AG08396 (cell line): ENCODE results near the gene ZMIZ2.
"Not testable (repeated sequence)": the region's sequence is repeated elsewhere in the genome, so short reads cannot be mapped to it uniquely, and the experiment has no call there.

Experiments
- DNase-seq: peaks from one replicate; pipeline ENCODE4 v3.0.0; 2012; ENCODE audit warnings: low spot score, mixed read lengths

ZMIZ2 gene

GRCh38 chr7:44748045-44748947 lies at the start of gene ZMIZ2:
Gene ZMIZ2, plus strand, starts transcription at chr7:44748847. Its CDS starts 7,403 bp downstream, at chr7:44756250.
- DNase-seq, result peak; percentile 99

DNA sequence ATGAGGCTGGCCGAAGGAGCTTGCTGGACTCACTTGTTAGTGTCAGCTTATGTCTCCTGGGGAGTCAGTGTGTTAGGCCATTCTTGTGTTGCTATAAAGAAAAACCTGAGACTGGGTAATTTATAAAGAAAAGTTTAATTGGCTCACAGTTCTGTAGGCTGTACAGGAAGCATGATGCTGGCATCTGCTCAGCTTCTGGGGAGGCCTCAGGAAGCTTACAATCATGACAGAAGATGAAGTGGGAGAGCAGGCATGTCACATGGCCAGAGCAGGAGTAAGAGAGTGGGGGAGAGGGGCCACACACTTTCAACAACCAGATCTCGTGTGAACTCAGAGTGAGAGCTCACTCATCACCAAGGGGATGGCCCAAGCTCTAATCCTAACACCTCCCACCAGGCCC lies 49.0 kb upstream of the ZMIZ2 start:
- not testable (repeated sequence) for DNase-seq

DNA sequence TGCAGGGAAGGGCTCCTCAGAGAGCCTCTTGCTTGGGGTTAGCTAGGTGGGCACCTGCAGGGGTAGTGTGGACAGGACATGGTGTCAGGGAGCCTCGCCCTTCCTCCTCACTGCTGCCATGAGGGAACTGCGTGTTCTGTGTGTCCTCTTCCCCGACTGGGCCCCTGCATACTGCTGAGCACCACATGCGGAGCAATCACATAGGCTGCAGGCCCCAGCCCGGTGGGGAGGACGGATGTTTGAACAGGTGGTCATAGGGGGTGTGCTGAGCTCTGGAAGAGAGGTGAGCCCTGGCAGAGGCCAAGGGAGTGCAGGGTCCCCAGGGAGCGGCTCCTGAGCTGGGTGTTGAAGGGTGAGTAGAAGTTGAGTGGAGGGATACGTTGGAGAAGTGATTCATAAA lies 48.3 kb upstream of the ZMIZ2 start:
- DNase-seq, result no peak

DNA sequence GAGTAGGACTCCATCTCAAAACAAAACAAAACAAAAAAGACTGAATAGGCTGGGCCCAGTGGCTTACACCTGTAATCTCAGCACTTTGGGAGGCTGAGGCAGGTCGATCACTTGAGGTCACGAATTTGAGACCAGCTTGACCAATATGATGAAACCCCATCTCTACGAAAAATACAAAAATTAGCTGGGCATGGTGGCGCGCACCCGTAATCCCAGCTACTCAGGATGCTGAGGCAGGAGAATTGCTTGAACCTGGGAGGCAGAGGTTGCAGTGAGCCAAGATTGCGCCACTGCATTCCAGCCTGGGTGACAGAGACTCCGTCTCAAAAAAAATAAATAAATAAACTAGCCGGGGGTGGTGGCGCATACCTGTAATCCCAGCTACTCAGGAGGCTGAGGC lies 45.3 kb upstream of the ZMIZ2 start:
- not testable (repeated sequence) for DNase-seq

GRCh38 chr7:44703921-44704320 lies 44.7 kb upstream of the ZMIZ2 start:
- DNase-seq, result no peak

DNA sequence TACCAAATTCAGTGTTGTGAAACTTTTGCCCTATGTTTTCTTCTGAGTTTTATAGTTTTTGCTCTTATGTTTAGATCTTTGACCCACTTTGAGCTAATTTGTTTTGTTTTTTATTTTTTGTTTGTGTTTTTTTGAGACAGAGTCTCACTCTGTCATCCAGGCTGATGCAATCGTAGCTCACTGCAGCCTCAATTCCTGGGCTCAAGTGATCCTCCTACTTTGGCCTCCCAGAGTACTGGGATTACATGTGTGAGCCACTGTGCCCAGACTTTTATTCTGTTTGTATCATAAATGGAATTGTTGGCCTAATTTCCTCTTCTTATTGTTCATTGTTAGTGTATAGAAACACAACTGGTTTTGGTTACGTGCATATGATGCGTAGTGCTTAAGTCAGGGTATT lies 43.2 kb upstream of the ZMIZ2 start:
- no peak for DNase-seq

GRCh38 chr7:44706788-44707557 lies 41.7 kb upstream of the ZMIZ2 start:
- no peak for DNase-seq

DNA sequence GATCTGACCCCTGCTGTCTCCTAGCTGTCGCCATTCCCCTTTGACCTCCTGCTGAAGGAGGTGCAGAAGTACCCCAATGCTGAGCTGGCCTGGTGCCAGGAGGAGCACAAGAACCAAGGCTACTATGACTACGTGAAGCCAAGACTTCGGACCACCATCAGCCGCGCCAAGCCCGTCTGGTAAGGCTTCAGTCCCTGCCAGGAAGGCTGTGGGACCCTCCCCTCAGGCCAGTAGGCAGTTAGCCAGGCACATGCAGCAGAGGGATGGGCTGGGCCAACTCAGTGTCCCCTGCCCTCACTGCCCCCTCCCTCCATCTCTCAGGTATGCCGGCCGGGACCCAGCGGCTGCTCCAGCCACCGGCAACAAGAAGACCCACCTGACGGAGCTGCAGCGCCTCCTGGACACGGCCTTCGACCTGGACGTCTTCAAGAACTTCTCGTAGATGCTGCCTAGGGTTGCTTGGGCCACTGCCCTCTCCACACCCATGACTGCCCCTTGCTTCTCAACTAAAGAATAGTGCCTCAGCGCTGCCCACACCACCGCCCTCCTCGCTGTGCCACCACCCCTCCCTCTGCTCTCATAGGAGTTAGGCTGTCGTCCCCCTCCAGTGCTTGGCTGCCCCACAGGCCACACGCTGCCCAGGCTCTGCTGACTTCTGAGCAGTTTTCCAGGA lies 41.0 kb upstream of the ZMIZ2 start:
- no peak for DNase-seq

DNA sequence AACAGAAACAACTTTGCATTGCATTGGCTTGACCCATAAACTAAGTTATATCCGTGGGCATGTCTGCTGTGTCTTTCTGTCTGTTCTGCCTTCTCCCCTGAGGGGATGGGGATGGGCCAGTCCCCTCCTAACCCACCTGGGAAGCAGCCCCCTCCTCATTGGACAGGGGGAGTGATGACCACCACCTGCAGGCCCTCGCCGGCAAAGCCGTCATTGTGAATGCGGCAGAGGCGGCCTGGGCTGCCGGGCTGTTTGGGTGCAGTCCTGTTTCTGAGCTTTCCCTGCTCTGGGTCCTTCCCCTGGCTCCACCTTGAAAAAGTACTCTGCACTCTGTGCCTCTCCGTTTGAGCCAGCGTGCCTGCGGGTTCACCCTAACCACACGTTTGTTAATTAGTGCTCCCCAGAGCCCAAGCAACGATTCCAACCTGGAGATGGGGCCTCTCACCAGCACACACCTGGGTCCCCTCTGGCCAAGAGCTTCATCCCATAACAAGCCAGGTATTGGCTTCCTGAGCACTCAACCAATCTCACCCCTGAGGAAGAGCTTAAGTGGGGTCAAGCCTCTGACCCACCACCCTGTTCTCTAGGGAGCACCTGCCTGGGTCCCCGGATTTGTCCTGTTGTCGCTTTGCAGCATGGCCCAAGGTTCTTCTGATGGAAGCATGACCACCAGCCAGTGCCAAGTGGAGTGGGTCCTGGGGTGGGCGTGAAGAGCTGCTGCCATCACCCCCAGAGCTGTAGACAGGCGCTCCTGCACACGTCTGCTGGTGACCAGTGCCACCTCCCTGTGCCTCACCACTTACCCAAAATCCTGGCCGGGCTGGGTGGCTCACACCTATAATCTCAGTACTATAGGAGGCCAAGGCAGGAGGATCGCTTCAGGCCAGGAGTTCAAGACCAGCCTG lies 39.4 kb upstream of the ZMIZ2 start:
- no peak for DNase-seq

DNA sequence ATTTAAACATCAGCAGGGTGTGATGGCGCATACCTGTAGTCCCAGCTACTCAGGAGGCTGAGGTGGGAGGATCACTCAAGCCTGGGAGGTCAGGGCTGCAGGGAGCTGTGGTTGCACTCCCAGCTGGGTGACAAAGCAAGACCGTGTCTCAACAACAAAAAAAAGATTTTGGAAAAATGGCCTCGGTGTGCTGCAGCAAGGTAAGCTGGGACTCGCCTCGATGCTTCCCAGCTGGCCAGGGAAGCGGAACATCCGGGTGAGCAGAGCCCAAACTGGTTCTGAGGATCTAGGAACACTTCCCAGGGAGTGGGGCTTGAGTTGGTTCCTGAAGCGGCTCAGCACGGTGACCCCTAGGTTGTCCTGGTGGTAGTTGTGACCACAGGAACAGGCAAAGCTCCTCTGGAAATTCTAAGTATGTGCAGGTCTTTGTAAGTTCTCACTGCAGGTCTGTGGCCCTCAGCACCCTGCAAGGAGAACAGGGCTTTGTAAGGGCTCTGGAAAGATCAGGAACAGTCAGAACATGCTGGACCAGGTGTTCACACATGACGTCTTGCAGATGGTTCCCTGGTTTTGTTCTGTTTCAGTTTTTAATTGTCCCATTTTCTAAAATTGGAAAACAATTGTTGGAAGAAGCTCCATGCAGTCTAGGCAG lies 38.6 kb upstream of the ZMIZ2 start:
- DNase-seq, result no peak

GRCh38 chr7:44711528-44711927 lies 37.1 kb upstream of the ZMIZ2 start:
- no peak for DNase-seq

- no peak for DNase-seq
Measured at GRCh38 chr7:44712012-44712411, 36.6 kb upstream of the ZMIZ2 start.

DNA sequence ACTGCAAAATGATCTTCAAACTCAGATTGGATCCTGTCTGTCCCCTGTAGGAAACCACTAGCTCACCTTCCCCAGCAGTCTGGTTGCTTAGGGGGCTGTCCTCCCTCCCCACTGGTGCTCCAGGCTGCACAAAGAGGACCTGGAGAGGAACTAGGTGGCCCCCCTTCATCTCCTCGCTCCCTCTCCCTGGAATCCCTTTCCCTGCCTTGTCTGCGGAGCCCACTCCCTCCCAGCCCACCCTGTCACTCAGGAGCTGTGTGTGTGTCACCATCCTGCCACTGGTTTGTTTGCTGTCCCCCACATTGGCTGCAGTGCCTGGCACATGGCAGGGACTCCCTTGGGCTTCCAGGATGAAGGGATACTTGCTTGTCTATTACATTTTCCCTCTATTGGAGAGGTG lies 35.5 kb upstream of the ZMIZ2 start:
- DNase-seq, result no peak

DNA sequence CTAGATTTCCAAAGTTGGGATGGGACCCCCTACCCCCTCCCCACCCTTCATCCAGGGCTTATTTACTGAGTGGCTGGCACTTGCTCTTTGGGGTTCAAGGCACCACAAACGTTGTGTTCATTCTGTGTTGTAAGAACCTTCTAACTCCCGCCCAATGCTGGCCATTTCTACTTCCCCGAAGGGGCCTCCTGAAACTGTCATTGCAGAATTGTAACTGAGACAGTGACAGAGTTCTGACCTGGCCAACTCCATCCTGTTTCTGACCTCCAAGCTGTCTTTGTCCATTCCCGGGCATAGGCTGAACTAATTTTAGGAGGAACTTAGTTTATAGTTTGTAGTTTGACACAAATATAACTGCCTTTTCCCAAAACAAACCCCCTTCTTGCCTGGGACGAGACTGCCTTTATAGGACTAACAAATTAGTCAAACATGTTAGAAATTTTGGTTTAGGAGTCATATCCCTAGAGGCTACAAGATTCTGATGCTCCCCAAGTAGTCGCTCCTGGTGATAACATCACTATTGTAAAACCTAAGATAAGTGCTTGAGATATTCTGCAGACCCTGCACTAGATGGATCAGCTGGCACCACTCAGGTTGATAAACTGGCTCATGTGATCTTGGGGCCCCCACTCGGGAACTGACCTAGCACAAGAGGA lies 34.8 kb upstream of the ZMIZ2 start:
- no peak for DNase-seq

GRCh38 chr7:44716205-44716604 lies 32.4 kb upstream of the ZMIZ2 start:
- DNase-seq, result no peak

GRCh38 chr7:44720301-44720700 lies 28.3 kb upstream of the ZMIZ2 start:
- no peak for DNase-seq

GRCh38 chr7:44724276-44724675 lies 24.4 kb upstream of the ZMIZ2 start:
- no peak for DNase-seq

GRCh38 chr7:44726250-44726649 lies 22.4 kb upstream of the ZMIZ2 start:
- DNase-seq, result not testable (repeated sequence)

DNA sequence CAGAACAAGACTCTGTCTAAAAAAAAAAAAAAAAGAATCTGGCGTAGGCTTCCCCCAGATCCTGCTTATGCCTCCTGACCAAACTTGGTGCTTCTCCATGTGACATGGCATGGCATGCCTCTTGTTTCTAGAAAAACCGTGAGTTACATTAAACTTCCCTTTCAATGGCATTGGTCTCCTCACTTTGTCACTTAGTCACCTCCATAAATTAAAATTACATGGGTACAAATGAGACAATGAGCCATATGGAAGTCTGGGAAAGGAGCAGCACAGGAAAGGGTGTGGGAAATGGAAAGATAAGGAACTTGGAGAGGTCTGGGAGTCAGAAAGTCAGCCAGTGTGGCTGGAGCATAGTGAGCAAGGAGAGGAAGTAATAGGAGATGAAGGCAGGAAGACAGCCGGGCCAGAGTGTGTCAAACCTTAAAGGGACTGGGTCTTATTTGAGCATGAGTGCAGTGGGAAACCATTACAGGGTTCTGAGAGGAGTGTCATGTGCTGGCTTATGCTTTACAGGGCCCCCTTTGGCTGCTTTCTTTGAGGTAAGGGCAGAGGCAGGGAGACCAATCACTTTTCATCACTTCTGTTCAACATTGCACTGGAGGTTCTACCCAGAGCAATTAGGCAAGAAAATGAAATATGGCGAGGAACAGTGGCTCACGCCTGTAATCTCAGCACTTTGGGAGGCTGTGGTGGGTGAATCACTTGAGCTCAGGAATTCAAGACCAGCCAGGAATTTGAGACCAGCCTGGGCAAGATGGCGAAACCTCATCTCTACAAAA lies 21.3 kb upstream of the ZMIZ2 start:
- peak; percentile 16 for DNase-seq

- no peak for DNase-seq
Measured at GRCh38 chr7:44727937-44728262, 20.7 kb upstream of the ZMIZ2 start.
